T-helper 2 cell (primary cell): Measurements from ENCODE around the gene ACTN4.
"Not testable (repeated sequence)": the region's sequence is repeated elsewhere in the genome, so short reads cannot be mapped to it uniquely, and the experiment has no call there.

Source experiments
- DNase-seq, 5 experiments: peaks; one replicate each; pipeline versions ENCODE4 v3.0.0 to v3.0.0-alpha.2; 2012 to 2022
- total RNA-seq, 2 donors: gene quantifications; one replicate each; lab custom pipeline; 2026; lab: John Stamatoyannopoulos, UW

Gene ACTN4
- total RNA-seq: 147 to 221 reads per million in 2 donors

DNA sequence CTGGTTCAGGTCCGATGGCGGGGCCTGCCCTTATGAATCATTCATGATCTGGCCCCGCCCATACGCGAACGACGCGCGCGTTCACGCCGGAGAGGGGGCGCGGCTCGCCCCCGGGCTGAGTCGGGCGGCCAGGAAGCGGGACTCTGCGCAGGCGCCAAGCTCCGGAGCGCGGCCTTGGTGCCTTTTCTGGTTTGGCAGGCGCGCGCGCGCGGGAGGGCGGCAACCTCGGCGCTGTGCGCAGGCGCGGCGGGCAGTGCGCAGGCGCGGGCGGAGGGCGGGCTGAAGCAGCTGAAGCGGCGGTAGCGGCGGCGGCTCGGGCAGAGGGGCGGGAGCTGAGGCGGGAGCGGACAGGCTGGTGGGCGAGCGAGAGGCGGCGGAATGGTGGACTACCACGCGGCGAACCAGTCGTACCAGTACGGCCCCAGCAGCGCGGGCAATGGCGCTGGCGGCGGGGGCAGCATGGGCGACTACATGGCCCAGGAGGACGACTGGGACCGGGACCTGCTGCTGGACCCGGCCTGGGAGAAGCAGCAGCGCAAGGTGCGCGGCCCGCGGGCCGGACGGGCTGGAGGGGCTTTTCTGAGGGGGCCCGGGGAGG is at the start of gene ACTN4:
Gene ACTN4, plus strand, starts transcription at position 282 of the 598 bp plus-strand sequence. Its CDS starts 97 bp downstream, at position 379.
- DNase-seq: peak; percentile 97 to 100 (median 100)

DNA sequence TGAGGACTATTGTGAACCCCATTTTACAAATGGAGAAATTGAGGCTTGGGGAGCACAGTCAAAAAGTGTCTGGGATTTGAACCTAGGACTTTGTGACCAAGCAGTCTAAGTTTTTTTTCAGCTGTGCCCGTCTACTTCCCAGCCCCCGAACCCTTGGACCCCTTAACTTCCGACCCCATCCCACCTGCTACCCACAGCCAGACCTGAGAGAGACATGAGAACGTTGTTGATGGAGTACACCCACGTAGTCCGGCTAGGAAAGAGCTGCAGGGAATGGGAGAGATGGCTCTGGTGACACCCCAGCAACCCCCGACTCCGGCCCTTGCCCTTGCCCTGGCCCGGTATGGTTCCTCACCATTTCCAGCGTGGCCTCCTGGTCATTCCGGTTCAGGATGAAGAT is 47.7 kb upstream of the ACTN4 start:
- DNase-seq: no peak

DNA sequence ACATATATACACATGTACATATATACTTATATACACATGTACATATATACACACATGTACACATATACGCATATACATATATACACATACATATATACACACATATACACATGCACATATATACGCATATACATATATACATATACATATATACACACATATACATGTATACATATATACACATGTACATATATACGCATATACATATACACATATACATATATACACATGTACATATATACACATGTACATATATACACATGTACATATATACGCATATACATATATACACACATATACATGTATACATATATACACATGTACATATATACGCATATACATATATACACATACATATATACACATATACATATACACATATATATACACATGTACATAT is 44.6 kb upstream of the ACTN4 start:
- DNase-seq: not testable (repeated sequence)

DNA sequence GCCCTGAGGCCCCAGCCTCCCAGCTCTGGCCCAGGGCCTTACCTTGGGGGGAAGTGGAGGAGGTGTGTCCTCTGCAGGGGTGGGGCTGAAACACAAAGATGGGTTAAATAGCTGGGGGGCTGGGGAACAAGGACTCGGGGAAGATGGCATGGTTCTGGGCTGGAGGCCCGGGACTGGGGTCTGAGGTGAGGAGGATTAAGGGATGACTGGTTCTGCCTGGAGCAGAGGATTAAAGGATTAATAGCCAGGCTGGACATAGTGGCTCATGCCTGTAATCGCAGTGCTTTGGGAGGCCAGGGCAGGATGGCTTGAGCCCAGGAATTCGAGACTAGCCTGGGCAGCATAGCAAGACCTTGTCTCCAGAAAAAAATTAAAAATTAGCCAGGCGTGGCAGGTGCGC is 41.3 kb upstream of the ACTN4 start:
- DNase-seq: no peak

DNA sequence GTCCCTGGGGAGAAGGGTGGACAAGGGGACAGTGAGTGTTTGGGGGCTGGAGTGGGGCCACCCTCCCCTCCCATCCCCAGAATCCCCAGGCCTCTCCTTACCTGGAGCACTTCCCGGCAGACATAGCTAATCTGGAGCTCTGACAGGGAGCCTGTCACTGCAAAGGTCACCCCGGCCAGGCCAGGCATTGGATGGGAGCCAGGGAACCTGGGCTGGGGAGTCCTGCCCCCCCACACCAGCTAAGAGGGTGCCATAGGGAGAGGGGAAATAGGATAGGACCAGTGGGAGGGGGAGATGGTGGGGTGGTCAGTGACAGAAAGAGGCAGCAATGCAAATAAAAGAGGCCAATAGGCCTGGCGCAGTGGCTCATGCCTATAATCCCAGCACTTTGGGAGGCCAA is 33.2 kb upstream of the ACTN4 start:
- DNase-seq: no peak

DNA sequence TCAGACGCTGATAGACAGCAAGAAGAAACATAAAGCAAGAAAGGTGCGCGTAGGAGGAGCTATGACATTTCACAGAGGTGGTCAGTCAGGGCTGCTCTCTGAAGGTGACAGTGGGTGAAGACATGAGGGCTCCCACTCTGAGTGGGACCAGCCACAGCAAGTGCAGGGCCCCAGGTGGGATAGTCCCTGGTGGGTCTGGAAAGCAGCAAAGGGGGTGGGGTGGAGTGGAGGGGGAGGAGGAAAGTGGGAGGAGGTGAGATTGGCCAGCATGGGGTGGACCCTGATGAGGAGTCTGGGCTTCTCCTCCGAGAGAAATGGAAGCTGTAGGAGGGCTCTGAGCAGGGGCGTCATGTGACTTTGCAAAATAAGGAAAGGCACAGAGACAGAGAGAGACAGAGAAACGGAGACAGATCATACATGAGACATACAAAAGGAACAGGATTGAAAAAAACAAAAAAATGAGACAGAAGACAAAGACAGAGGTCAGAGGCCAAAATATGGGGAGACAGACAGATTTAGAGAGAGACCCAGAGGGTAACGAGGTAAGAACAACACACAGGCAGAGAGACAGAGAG is 32.4 kb upstream of the ACTN4 start:
- DNase-seq: no peak

DNA sequence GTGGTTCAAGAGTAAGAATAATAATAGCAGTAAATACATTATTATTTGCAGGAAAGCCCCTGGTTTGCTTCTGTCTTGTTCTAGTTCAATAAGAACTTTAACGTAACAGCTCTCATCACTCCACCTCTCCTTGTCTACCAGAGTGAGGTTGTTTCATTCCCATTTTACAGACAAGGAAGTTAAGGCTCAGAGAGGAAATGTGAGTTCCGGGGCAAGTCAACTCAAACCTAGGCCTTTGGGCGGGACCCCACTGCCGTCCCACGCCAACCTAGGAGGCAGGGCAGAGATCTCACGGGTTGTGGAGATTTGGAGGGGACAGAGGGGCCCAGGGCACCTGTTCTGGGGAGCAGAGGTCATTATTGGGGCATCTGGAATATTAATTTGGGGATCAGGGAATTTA is 31.2 kb upstream of the ACTN4 start:
- DNase-seq: peak in 1 of 5 experiments; percentile 47

DNA sequence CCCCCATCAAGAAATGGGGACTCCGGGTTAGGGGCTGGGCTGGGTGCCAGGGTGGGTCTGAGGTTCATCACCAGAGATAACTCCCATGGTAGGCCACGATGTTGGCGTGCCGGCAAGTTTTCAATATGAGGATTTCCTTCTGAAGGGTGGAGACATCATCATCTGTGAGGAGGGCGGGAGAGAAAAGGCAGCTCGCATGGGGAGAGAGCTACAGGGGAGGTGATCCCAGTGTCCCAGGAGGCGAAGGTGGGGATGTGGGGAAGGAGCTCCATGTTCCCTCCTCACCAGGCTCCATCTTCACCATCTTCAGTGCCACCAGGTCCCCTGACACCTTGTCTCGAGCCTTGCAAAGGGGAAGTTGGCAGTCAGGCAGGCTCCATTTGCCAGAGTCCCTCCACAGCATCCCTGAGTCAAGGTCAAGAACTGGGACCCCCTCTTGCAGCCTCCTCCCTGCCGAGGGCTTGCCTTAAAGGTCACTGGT is 30.1 kb upstream of the ACTN4 start:
- peak in 1 of 5 experiments; percentile 43 for DNase-seq

DNA sequence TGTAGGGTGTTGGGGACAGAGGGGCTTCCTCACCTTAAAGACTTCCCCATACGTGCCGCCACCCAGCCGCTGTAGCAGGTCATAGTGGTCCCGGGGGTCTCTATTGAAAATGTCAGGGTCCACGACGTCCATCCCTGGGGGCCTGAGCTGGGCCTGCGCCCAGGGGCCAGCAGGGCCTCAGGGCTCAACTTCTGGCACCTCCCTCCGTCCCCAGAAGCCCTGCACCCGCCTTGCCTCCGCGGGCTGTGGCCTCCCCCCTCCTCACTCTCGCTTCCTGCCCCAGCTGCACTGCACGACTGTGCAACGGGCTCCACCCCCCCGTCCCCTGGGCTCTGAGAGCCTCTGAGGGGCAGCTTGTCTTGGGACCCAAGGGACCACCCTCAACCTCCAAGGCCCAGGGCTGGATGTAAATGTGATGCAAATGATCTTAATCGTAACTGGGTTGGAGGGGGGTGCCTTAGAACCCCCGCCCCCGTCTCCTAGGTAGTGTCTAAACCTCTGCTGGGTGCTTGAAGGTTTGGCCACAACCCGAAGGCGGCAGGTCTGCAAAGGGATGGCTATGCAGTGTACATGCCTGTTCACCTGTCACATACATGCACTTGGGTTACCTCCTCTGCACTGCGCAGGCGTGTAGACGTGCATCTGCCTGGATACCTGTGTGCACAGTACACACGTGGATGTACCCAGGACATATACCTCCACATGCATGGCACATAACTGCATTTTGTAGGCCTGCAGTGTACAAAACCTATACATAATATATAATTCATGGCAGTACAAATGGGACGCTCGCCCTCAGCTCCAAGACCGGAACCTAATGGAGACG is 29.5 kb upstream of the ACTN4 start, which contains the start of gene MAP4K1:
Gene MAP4K1, minus strand, starts transcription at position 190 of the 826 bp plus-strand sequence. Its CDS starts 58 bp downstream, at position 132.
- DNase-seq: peak; percentile 40 to 90 (median 44)

DNA sequence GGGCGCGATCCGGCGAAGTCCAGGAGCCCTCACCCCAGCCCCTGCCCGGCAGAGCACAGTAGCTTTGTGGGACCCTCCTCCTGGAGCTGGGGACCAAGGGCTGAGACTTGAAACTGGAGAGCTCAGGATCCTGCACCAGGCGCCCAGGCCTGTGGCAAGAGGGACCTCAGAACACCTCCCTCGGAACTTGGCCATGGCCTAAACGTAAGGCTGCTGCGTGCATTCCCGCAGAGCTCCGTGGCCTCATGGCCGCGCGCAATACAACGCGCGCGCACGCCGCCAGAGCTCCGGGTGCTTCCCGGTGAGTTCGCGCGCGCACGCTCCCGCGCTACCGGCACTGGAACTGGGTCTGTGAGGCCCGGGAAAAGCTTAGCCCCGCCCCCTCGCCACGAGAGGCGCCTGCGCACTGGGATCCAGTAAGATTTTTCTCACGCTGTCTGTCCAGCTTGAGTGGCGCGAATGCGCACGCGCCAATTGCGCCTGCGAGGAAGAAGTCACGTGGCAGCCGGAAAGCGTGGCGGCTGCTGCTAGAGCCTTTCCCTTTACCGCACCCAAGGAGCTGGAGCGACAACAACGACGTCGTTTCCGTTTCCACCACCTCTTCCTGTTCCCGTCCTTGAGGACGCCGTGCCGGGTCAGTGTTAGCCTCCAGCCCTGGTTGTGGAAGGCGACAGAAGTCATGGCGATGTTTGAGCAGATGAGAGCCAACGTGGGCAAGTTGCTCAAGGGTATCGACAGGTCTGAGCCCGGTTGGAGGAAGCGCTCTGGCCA is 28.7 kb upstream of the ACTN4 start, which contains the start of gene EIF3K:
Gene EIF3K, plus strand, starts transcription at position 599 of the 771 bp plus-strand sequence. Its CDS starts 81 bp downstream, at position 680.
- DNase-seq: peak; percentile 95 to 99 (median 96)

DNA sequence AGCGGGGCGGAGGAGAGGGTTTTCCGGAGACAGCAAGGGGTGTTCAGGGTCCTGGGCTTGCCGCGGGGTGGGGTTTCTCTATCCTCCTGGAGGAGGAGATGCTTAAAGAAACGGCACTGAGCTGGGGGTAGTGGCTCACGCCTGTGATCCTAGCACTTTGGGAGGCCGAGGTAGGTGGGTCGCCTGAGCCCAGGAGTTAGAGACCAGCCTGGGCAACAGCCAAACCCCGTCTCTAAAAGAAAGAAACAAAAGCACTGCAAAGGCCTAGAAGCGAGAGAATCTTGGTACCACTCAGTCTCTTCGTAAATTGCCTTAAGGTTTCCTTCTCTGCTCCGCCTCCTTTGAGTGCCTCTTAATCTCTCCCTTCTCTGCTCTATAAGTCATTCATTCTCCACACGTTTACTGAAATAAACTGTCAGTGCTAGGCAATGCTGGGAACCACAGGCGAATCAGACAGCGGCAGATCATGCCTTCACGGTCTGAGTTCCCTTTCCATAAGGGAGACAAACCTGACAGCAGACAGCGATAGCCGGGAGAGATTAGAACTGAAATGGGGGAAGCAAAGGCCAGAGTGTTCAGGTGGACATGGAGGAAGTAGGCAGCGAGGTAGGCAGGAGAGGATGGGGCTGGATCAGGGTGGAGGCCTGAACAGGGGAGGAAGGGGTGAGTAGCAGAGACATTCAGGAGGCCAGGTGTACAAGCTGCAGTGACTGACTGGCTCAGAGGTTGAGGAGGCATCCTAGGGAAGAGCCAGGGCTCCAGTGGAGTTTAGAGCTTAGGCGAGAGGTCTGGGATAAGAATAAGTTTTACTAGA is 27.9 kb upstream of the ACTN4 start:
- DNase-seq: no peak

DNA sequence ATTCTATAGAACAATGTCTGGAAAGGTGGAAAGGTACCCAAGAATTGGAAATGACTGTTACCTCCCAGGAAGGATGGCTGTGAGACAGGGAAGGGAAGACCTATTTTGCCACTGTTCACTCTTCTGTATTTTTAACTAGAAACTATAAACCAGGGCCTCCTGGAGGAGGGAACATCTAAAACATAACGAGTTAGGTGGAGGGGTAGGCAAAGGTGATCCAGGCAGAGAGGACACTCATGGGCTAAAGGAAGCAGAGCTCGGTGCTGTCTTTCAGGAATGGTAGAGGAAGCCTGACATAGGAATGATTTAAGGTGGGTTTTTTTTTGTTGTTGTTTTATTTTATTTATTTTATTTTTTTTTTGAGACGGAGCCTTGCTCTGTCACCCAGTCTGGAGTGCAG is 22.6 kb upstream of the ACTN4 start:
- DNase-seq: no peak

DNA sequence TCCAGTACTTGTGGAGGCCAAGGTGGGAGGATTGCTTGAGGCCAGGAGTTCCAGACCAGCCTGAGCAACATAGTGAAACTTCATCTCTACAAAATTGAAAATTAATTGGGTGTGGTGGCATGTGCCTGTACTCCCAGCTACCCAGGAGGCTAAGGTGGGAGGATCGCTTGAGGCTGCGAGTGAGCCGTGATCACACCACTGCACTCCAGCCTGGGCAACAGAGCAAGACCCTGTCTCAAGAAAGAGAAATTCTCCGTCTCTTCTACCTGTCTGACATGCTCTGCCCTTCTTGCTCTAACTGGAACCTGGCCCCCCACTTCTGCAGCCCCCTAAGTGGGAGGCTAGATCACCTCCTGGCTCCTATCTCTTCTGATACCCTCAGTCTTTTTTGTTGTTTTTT is 21.0 kb upstream of the ACTN4 start:
- DNase-seq: no peak

DNA sequence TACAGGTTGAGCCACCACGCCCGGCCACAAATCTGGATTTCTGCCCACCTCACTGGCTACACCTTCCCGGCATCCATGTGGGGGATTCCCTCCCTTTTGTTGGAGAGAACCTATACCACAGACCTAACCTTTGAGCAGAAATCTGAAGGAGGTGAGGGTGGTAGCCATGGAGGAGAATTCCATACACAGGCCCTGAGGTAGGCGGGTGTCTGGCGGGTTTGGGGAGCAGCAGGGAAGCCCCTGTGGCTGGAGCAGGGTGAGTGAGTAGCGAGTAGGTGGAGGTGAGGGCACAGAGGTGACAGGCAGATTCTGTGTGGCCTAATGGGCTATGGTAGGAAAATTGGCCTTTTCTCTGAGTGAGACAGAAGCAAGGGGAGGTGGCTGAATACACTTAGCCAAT is 17.9 kb upstream of the ACTN4 start:
- no peak for DNase-seq

DNA sequence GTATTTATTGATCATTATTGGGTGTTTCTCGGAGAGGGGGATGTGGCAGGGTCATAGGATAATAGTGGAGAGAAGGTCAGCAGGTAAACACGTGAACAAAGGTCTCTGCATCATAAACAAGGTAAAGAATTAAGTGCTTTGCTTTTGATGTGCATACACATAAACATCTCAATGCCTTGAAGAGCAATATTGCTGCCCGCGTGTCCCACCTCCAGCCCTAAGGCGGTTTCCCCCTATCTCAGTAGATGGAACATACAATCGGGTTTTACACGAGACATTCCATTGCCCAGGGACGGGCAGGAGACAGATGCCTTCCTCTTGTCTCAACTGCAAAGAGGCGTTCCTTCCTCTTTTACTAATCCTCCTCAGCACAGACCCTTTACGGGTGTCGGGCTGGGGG is 16.1 kb upstream of the ACTN4 start:
- DNase-seq: not testable (repeated sequence)

DNA sequence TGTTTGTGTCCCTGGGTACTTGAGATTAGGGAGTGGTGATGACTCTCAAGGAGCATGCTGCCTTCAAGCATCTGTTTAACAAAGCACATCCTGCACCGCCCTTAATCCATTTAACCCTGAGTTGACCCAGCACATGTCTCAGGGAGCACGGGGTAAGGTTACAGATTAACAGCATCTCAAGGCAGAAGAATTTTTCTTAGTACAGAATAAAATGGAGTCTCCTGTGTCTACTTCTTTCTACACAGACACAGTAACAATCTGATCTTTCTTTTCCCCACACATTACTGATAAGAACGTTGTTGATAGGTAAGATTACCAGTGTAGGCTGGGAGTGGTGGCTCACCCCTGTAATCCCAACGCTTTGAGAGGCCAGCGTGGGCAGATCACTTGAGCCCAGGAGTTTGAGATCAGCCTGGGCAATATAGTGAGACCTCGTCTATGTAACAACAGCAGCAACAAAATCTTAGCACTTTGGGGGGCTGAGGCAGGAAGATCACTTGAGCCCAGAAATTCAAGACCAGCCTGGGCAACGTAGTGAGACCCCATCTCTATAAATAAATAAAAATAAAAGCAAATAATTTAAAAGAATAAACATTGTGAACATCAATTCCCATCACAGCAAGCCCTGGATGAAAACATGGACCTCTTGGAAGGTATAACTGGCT is 15.5 kb upstream of the ACTN4 start:
- not testable (repeated sequence) for DNase-seq

DNA sequence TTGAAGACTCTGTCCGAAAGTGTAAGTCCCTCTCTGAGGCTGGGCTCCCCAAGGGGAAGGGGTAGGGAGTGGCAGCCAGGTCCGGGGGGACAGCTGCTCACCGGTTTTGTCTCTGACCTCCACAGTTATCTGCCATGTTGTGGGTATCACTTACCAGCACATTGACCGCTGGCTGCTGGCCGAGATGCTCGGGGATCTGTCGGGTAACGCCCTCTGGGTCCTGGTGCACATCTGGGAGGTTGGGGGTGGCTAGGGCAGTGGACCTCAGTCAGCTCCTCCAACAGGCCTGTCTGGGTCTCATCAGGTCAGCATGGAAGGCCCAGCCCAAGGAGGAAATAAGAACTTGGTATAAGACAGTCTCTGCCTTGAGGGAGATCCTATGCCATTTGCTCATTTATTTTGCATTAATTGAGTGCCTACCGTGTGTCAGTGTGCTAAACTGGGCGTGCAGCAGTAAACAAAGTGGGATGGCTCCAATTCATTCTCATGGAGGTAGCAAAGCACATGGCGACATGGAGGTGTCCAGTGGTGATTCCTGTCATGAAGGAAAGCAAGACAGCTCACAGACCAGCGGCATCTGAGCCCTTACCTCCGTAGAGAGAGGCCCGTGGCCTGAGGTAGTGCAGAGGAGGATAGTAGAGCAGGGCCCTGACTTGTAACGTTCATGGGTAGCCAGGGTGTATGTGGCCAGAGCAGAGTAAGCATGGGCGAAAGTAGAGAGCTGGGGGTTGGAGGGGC is 14.8 kb upstream of the ACTN4 start:
- DNase-seq: no peak

DNA sequence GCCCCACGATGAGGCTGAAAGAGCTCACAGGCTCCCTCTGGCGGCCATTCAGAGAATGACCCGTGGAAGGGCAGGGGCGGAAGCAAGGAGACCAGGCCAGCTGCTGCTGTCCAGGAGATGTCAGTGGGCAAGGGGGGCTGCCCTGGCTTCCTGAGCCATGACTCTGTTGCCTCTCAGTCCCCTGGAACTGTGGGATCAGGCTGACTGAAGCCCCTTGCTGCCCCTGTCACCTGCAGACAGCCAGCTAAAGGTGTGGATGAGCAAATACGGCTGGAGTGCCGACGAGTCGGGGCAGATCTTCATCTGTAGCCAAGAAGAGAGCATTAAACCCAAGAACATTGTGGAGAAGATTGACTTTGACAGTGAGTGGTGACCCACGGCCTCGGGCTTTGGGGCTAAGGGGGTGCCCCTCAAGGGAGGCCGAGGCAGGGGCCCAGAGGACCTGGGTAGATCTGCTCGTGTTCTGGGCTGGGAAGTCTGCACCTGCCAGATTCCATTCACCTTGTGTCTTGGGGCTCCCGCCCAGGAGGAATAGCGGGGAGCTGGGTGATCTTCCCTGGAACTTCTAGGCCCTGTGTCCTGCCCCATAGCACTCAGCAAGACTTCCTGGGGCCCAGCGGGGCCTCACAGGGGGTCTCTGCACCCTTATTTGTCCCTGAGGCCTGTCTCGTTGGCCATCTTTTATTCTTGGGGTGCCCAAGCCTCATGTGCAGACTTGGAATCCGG is 12.5 kb upstream of the ACTN4 start:
- peak; percentile 43 to 64 (median 61) for DNase-seq
